Mesothelial cell of epicardium (in vitro differentiated cells): ENCODE data around the gene TAF8. TPM values are rescaled to one million over a fixed set of nuclear protein-coding genes. Genes with fewer than 3 reads are reported as not detected.
A peak's percentile ranks its signal among the peaks of the same experiment; 100 is the strongest.

Experiments
- DNase-seq, 2 experiments: peaks; one replicate each; pipeline ENCODE4 v3.0.0; 2021; ENCODE audit warnings: low spot score in 2 of 2; ENCODE audit not compliant: unreplicated experiment in 2 of 2
- H3K27ac Mint-ChIP-seq: 2 replicates; pipeline ENCODE4 v1.8.0; 2021; ENCODE audit warnings: mixed read lengths
- H3K27me3 Mint-ChIP-seq: 2 replicates; pipeline ENCODE4 v1.8.0; 2021; ENCODE audit warnings: low read depth, mixed read lengths
- H3K36me3 Mint-ChIP-seq: 2 replicates; pipeline ENCODE4 v1.8.0; 2021; ENCODE audit warnings: mixed read lengths
- H3K4me1 Mint-ChIP-seq: 2 replicates; pipeline ENCODE4 v1.8.0; 2021; ENCODE audit warnings: mixed read lengths
- H3K4me3 Mint-ChIP-seq: 2 replicates; pipeline ENCODE4 v1.8.0; 2021; ENCODE audit warnings: mild to moderate bottlenecking, moderate library complexity, mixed read lengths
- H3K9me3 Mint-ChIP-seq: 2 replicates; pipeline ENCODE4 v1.8.0; 2021; ENCODE audit warnings: mixed read lengths
- total RNA-seq: library from RNA; stranded (reverse); gene quantifications from 3 replicates; pipeline ENCODE4 v1.2.1, GENCODE V29; 2021
- TF ChIP-seq, protein P1 (sequence below): fragments of 200-600 bp; sonication (generic); IDR thresholded peaks from one replicate; pipeline ENCODE4 v1.5.0; 2021; ENCODE audit warnings: antibody characterized with exemption; ENCODE audit not compliant: unreplicated experiment

Gene TAF8
- total RNA-seq, 1 donor from 2014 or later = 38.9 TPM

DNA sequence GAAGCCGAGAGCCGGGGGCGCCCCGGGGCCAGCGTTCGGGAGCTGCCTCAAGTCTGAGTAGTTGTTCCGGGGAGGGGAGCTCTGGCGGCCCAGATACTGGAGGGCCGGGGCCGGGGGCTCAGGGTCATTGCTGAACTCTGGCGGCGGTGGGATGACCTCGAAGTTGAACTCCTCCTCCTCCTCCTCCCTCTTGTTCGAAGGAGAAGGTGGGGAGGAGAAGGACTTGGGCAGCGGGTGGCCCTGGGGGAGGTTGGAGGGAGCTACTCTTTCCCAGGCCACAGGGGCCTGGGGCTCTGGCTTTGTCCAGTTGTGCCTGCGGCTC, 54.4 kb downstream of the TAF8 start:
- Mint-ChIP-seq H3K36me3 (peaks cover 24% of the 10 kb centered on the region), H3K27ac (no peak overlapping the region), H3K4me1 (peaks cover 28% of the 10 kb centered on the region), H3K9me3 (no peaks in the 10 kb centered on the region), H3K4me3 (peak overlapping the region; percentile 30), H3K27me3 (no peaks in the 10 kb centered on the region)
- TF ChIP-seq, protein P1, sequence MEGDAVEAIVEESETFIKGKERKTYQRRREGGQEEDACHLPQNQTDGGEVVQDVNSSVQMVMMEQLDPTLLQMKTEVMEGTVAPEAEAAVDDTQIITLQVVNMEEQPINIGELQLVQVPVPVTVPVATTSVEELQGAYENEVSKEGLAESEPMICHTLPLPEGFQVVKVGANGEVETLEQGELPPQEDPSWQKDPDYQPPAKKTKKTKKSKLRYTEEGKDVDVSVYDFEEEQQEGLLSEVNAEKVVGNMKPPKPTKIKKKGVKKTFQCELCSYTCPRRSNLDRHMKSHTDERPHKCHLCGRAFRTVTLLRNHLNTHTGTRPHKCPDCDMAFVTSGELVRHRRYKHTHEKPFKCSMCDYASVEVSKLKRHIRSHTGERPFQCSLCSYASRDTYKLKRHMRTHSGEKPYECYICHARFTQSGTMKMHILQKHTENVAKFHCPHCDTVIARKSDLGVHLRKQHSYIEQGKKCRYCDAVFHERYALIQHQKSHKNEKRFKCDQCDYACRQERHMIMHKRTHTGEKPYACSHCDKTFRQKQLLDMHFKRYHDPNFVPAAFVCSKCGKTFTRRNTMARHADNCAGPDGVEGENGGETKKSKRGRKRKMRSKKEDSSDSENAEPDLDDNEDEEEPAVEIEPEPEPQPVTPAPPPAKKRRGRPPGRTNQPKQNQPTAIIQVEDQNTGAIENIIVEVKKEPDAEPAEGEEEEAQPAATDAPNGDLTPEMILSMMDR = no peak
- no peak for DNase-seq

DNA sequence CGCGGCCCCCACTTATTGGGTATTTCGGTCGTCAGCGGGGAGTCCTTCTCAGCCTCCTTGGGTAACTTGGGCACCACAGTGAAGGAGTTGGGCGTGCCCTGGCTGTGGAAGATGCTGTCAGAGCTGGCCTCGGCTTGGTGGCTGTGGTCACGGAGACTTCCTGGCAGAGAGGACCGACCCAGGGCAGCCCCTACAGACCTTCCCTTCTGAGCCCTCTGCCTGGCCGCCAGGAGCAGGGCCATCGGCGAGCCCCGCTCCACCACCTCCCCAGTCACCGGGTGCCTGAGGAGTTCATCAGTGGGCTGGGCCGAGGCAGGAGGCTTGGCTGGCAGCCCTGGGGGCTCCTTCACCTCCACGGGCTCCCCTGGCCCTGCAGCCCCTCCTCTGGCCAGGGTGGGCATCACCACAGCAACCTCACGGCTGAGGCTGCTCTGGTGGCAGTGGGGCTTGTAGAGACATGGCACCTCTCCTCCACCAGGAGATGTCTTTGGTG, 54.9 kb downstream of the TAF8 start:
- no peaks in the 10 kb centered on the region for H3K27me3 Mint-ChIP-seq
- peaks cover 26% of the 10 kb centered on the region for H3K36me3 Mint-ChIP-seq
- peak overlapping the region; percentile 30 for H3K4me3 Mint-ChIP-seq
- TF ChIP-seq, protein P1 = no peak
- no peak for DNase-seq
- H3K4me1 Mint-ChIP-seq = peaks cover 23% of the 10 kb centered on the region
- no peak overlapping the region for H3K27ac Mint-ChIP-seq
- no peaks in the 10 kb centered on the region for H3K9me3 Mint-ChIP-seq

DNA sequence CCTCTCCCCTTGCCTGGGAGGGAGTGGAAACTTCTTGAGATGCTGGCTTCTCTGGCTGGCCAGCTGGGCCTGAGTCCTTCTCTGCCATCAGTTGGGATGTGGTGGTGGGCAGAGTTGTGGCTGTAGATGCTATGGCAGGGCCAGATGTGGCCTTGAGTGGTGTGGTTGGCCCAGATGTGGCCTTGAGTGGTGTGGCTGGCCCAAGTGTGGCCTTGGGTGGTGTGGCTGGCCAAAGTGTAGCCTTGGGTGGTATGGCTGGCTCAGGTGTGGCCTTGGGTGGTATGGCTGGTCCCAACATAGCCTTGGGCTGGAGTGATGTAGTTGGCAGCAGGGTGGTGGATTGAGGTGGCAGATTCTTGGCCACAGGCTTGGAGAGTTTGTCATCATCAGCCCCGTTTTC, 55.4 kb downstream of the TAF8 start:
- peak overlapping the region; percentile 62 for H3K27ac Mint-ChIP-seq
- peaks cover 22% of the 10 kb centered on the region for H3K4me1 Mint-ChIP-seq
- H3K36me3 Mint-ChIP-seq = peaks cover 26% of the 10 kb centered on the region
- DNase-seq = no peak
- TF ChIP-seq, protein P1 = no peak
- no peaks in the 10 kb centered on the region for H3K9me3 Mint-ChIP-seq
- H3K4me3 Mint-ChIP-seq = no peak overlapping the region
- no peaks in the 10 kb centered on the region for H3K27me3 Mint-ChIP-seq

DNA sequence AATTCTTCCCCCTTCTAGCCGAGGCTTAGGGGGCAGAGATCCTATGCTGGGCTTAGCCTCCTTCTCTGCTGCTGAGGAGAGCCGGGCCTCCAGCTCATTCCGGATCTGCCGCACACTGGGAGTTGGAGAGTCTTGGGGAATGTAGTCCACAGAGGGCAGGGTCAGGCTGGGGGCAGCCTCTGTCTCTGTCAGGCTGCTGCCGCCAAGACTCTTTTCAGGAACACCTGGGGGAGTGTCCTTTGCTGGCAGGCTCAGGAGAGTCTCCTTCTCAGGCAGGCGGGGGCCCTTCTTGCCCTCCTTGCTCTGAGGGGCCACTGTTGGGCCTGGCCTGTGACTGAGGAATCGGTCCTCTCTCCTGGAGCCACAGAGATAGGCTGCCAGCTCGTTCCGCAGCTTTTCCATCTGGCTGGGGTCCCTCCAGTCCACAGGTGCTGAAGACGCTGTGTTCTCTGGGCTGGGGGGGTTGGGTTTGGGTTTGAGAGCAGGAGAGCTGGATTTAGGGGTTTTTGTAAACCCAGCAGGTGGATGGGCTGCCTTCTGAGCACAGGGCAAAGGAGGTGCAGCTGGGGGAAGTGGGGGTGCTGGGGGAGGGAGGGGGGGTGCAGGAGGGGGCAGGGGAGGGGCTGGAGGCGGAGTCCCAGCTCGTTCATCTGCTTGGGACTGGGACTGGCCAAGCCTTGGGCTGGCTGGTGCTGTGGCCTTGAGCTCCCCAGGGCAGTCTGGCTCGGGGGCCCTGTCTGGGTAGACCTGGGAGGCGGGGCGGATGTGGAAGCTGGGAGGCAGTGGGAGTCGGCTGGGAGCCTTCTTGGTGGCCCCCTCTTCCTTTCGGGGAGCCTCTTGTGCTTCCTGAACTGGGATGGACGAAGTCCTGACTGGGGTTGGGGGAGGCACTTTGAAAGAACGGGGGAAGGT, 56.0 kb downstream of the TAF8 start:
- no peak for DNase-seq
- peak overlapping the region; percentile 62 for H3K27ac Mint-ChIP-seq
- H3K27me3 Mint-ChIP-seq = no peaks in the 10 kb centered on the region
- H3K9me3 Mint-ChIP-seq = no peaks in the 10 kb centered on the region
- H3K36me3 Mint-ChIP-seq = peaks cover 23% of the 10 kb centered on the region
- TF ChIP-seq, protein P1 = no peak
- H3K4me3 Mint-ChIP-seq = peak overlapping the region; percentile 17
- H3K4me1 Mint-ChIP-seq = peaks cover 20% of the 10 kb centered on the region

DNA sequence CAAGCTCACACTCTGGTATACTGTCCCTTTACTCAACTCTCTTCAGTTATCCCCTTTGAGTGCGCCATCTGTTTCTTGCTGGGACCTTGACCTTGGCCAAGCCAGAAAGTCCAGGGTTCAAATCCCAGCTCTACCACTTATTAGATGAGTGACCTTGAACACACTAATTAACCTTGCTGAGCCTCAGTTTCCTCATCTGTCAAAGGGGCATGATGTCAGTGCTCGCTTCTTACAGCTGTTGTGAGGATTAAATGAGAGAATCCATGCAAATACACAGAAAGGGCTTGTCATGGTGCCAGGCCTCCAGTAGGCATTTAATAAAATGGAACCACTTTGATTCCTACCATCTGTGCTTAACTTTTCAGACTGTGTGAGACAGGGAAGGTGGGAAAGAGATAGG, 57.7 kb downstream of the TAF8 start:
- H3K36me3 Mint-ChIP-seq = peaks cover 21% of the 10 kb centered on the region
- TF ChIP-seq, protein P1 = no peak
- DNase-seq = no peak
- peaks cover 20% of the 10 kb centered on the region for H3K4me1 Mint-ChIP-seq
- no peak overlapping the region for H3K4me3 Mint-ChIP-seq
- H3K27ac Mint-ChIP-seq = no peak overlapping the region
- no peaks in the 10 kb centered on the region for H3K27me3 Mint-ChIP-seq
- no peaks in the 10 kb centered on the region for H3K9me3 Mint-ChIP-seq
